Mucosa of descending colon (tissue), 3 donors: ENCODE measurements around the gene RPTOR. TPM values are rescaled to one million over a fixed set of nuclear protein-coding genes. Genes with fewer than 3 reads are reported as not detected.

Experiments
- ATAC-seq: fragments of 200-7000 bp; cut with Tn5 transposase; one replicate; pipeline ENCODE4 v1.9.1; 2020; ENCODE audit warnings: mild to moderate bottlenecking, moderate library complexity
- DNase-seq, 3 donors: peaks; one replicate each; pipeline ENCODE4 v3.0.0-alpha.2; 2020
- H3K36me3 ChIP-seq: fragments of 200-600 bp; one replicate; pipeline ENCODE4 v1.8.0; 2021; ENCODE audit warnings: low read depth, mild to moderate bottlenecking
- H3K4me1 ChIP-seq: fragments of 200-600 bp; one replicate; pipeline ENCODE4 v1.8.0; 2021; ENCODE audit warnings: low read depth, mild to moderate bottlenecking
- H3K4me3 ChIP-seq: fragments of 200-600 bp; one replicate; pipeline ENCODE4 v1.8.0; 2021; ENCODE audit warnings: mild to moderate bottlenecking
- H3K9me3 ChIP-seq: fragments of 200-600 bp; one replicate; pipeline ENCODE4 v1.8.0; 2021; ENCODE audit warnings: mild to moderate bottlenecking
- intact Hi-C, 2 donors: fragments of 100-400 bp; cut with DNase I in 1 of 2; cut with micrococcal nuclease in 1 of 2; formaldehyde crosslinking; loops; one replicate each; pipeline versions ENCODE4 v1.11.0 to v1.11.1; 2022; cut with DNase I, micrococcal nuclease
- total RNA-seq, 3 donors: library from RNA; stranded (reverse); fragmentation: NEBNext Ultra II Directional in 2 of 3; extraction: Animal tissue kit (Norgen Biotek cat#: 25700) in 2 of 3; gene quantifications; one replicate each; pipeline versions ENCODE4 v1.2.1 to v1.2.4, GENCODE V29; 2021 to 2023
- TF ChIP-seq, protein P1 (sequence below): fragments of 200-600 bp; IDR thresholded peaks from one replicate; pipeline ENCODE4 v1.8.0; 2022; ENCODE audit warnings: antibody characterized with exemption, mild to moderate bottlenecking
- donor health status: DM: no; HTN: no; CAD: no; lungs with moderate emphysema.
- donor health status: DM: no; HTN: no; CAD: no.
- donor health status: DM: no; HTN: yes; CAD: no.

RPTOR gene
- total RNA-seq, 3 donors from 2014 or later = 30.5 to 44.4 (median 37.2) TPM

DNA sequence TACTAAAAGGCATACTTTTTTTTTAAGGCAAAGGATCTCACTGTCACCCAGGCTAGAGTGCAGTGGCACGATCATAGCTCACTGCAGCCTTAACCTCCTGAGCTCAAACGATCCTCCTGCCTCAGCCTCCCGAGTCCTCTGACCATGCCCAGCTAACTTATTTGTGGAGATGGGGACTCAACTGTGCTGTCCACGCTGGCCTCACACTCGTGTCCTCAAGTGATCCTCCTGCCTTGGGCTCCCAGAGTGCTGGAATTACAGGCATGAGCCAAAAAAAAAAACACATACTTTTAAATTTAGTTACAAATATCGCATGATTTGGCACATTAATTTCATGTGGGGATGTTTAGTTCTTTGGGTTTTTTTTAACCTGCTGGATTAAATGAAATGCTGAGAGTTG, 239.3 kb downstream of the RPTOR start:
- Histone ChIP-seq H3K4me3 (no peak overlapping the region), H3K36me3 (no peaks in the 10 kb centered on the region), H3K4me1 (peaks cover 9% of the 10 kb centered on the region), H3K9me3 (no peaks in the 10 kb centered on the region)
- DNase-seq = no peak
- intact Hi-C loops = no loop called here
- ATAC-seq = no peak
- TF ChIP-seq, protein P1, sequence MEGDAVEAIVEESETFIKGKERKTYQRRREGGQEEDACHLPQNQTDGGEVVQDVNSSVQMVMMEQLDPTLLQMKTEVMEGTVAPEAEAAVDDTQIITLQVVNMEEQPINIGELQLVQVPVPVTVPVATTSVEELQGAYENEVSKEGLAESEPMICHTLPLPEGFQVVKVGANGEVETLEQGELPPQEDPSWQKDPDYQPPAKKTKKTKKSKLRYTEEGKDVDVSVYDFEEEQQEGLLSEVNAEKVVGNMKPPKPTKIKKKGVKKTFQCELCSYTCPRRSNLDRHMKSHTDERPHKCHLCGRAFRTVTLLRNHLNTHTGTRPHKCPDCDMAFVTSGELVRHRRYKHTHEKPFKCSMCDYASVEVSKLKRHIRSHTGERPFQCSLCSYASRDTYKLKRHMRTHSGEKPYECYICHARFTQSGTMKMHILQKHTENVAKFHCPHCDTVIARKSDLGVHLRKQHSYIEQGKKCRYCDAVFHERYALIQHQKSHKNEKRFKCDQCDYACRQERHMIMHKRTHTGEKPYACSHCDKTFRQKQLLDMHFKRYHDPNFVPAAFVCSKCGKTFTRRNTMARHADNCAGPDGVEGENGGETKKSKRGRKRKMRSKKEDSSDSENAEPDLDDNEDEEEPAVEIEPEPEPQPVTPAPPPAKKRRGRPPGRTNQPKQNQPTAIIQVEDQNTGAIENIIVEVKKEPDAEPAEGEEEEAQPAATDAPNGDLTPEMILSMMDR = no peak

- Histone ChIP-seq H3K4me3 (no peak overlapping the region), H3K36me3 (no peaks in the 10 kb centered on the region), H3K9me3 (no peaks in the 10 kb centered on the region), H3K4me1 (peaks cover 12% of the 10 kb centered on the region)
- TF ChIP-seq, protein P1 = no peak
- intact Hi-C loops = no loop called here
- DNase-seq = no peak
- no peak for ATAC-seq
Observed at GRCh38 chr17:80785477-80786178, 241.0 kb downstream of the RPTOR start.

DNA sequence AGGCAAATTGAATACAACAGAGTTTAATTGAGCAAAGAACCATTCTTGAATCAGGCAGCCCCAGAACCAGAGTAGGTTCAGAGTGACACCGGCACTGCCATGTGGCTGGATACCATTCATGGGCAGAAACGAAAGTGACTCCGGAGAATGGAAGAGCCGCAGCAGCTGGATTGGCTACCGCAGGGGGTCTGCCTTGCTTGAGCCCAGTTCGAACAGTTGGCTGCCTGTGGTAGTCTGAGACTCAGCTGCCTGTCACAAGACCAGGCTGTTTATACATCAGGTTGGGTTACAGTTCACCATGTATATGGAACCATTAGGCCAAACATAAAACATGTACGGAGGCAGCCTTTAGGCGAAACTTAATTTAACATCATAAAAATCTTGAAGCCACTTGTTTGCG, 241.8 kb downstream of the RPTOR start:
- DNase-seq (no peak), ATAC-seq (no peak)
- Histone ChIP-seq H3K36me3 (no peaks in the 10 kb centered on the region), H3K4me1 (peaks cover 12% of the 10 kb centered on the region), H3K4me3 (no peak overlapping the region), H3K9me3 (no peaks in the 10 kb centered on the region)
- intact Hi-C loops = no loop called here
- TF ChIP-seq, protein P1 = no peak

DNA sequence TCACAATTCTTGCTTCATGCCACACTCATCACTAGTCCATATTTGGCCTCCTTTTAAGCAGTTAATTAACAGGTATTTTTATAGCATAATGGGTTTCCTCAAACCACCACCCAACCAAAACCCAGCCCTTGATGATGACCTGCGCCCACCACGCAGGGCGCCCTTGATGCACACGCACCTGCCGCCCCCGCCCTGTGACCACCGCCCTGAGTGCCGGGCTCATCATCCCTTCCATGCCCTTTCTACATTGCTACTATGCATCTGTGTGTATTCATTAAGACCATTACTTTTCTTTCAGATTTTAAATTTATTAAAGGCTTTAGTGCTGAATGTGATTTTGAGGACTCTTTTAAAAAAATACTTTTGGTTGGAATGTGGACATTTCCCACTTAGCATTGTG, 242.2 kb downstream of the RPTOR start:
- TF ChIP-seq, protein P1 = no peak
- Histone ChIP-seq H3K36me3 (no peaks in the 10 kb centered on the region), H3K9me3 (no peaks in the 10 kb centered on the region), H3K4me1 (peaks cover 12% of the 10 kb centered on the region), H3K4me3 (no peak overlapping the region)
- intact Hi-C loops = no loop called here
- no peak for ATAC-seq
- no peak for DNase-seq

GRCh38 chr17:80787881-80788280, 243.2 kb downstream of the RPTOR start:
- ATAC-seq (no peak), DNase-seq (no peak)
- no peaks in the 10 kb centered on the region for H3K36me3 ChIP-seq
- TF ChIP-seq, protein P1 = no peak
- peaks cover 5% of the 10 kb centered on the region for H3K4me1 ChIP-seq
- no peak overlapping the region for H3K4me3 ChIP-seq
- H3K9me3 ChIP-seq = no peaks in the 10 kb centered on the region
- intact Hi-C loops = no loop called here
